GM12878 (cell line): ENCODE results near the gene SLC35F3. TPM values are rescaled to one million over a fixed set of nuclear protein-coding genes. Genes with fewer than 3 reads are reported as not detected.

Experiments
- ATAC-seq: fragments of 200-7000 bp; cut with Tn5 transposase; 3 replicates; pipeline ENCODE4 v1.9.1; 2020; ENCODE audit warnings: mild to moderate bottlenecking, moderate library complexity
- BruUV-seq: library from RNA; stranded (reverse); fragments of 400-500 nt; replicated peaks from 2 replicates; lab custom pipeline; 2021; lab: Mats Ljungman, UMichigan
- CTCF ChIA-PET: fragments of 300-600 bp; sonication (Branson Sonifier 250); formaldehyde crosslinking; extraction: SDS; loops from one replicate; lab custom pipeline; 2021; ENCODE audit warnings: inconsistent platforms; lab: Yijun Ruan, JAX
- POLR2A ChIA-PET: fragments of 350-600 bp; formaldehyde crosslinking; extraction: SDS; loops from one replicate; lab custom pipeline; 2021; ENCODE audit warnings: inconsistent platforms; lab: Charles Lee
- RAD21 ChIA-PET: fragments of 300-600 bp; sonication (Branson Sonifier 250); formaldehyde crosslinking; loops from one replicate; lab custom pipeline; 2023; ENCODE audit warnings: antibody characterized with exemption; ENCODE audit not compliant: unreplicated experiment; lab: Charles Lee
- SMC1A ChIA-PET: fragments of 300-600 bp; sonication (Branson Sonifier 250); formaldehyde crosslinking; loops from one replicate; lab custom pipeline; 2023; ENCODE audit not compliant: unreplicated experiment, uncharacterized antibody; lab: Charles Lee
- DNase-seq: peaks from one replicate; pipeline ENCODE4 v3.0.0-alpha.2; 2011; ENCODE audit warnings: low read depth, low spot score
- FAIRE-seq: peaks from 3 replicates; lab custom pipeline; 2011; peaks lifted over from hg19 to GRCh38; lab: Jason Lieb, UNC
- H2AFZ ChIP-seq: 2 replicates; pipeline ENCODE4 v1.6.0; 2011; ENCODE audit warnings: low read depth, low read length, control low read depth; ENCODE audit not compliant: control insufficient read depth
- H3K27ac ChIP-seq: 2 replicates; pipeline ENCODE4 v1.5.1; 2011; ENCODE audit warnings: control low read depth; ENCODE audit not compliant: control insufficient read depth, insufficient read depth
- H3K27me3 ChIP-seq, 2 experiments: replicated peaks in 1 of 2; 2 replicates each; pipeline versions ENCODE4 v1.6.0 to v1.6.1; 2011; ENCODE audit warnings: low read length in 1 of 2; ENCODE audit not compliant: control insufficient read depth in 2 of 2, insufficient read depth in 2 of 2
- H3K36me3 ChIP-seq, 2 experiments: 2 replicates each; pipeline ENCODE4 v1.5.1; 2011; ENCODE audit warnings: low read length in 1 of 2; ENCODE audit not compliant: control insufficient read depth in 2 of 2, insufficient read depth in 2 of 2
- H3K4me1 ChIP-seq: 2 replicates; pipeline ENCODE4 v1.6.1; 2011; ENCODE audit warnings: mild to moderate bottlenecking, low read length, moderate library complexity, mixed read lengths; ENCODE audit not compliant: control insufficient read depth, insufficient read depth
- H3K4me2 ChIP-seq: 2 replicates; pipeline ENCODE4 v1.6.0; 2011; ENCODE audit warnings: control low read depth; ENCODE audit not compliant: control insufficient read depth, insufficient read depth
- H3K4me3 ChIP-seq: fragments of 200-600 bp; sonication (generic); 2 replicates; pipeline ENCODE4 v1.5.1; 2016
- H3K79me2 ChIP-seq: 2 replicates; pipeline ENCODE4 v1.6.0; 2011; ENCODE audit warnings: low read length; ENCODE audit not compliant: control insufficient read depth, insufficient read depth
- H3K9ac ChIP-seq: 2 replicates; pipeline ENCODE4 v1.8.0; 2011; ENCODE audit warnings: low read length, control low read depth, mixed read lengths; ENCODE audit not compliant: control insufficient read depth, insufficient read depth
- H3K9me3 ChIP-seq: replicated peaks from 3 replicates; pipeline ENCODE4 v1.5.1; 2011; ENCODE audit warnings: mild to moderate bottlenecking, low read length; ENCODE audit not compliant: control insufficient read depth, insufficient read depth
- H4K20me1 ChIP-seq: 2 replicates; pipeline ENCODE4 v1.6.0; 2011; ENCODE audit not compliant: control insufficient read depth, insufficient read depth
- BCL11A ChIP-seq: IDR thresholded peaks from 2 replicates; pipeline ENCODE4 v1.6.1; 2011; ENCODE audit warnings: low read depth, low read length
- BHLHE40 ChIP-seq, 2 experiments: fragments of 450-650 bp in 1 of 2; IDR thresholded peaks; 2 replicates each; pipeline ENCODE4 v1.6.1; 2011 to 2017; ENCODE audit warnings: low read depth in 2 of 2, borderline replicate concordance in 1 of 2, improper control_type of control experiment in 1 of 2, low read length in 1 of 2, mild to moderate bottlenecking in 1 of 2
- JUND ChIP-seq: IDR thresholded peaks from 2 replicates; pipeline ENCODE4 v1.6.1; 2012; ENCODE audit warnings: low read depth, mild to moderate bottlenecking, low read length, improper control_type of control experiment, moderate library complexity
- RFX5 ChIP-seq: IDR thresholded peaks from 2 replicates; pipeline ENCODE4 v1.6.1; 2011; ENCODE audit warnings: low read depth, low read length, improper control_type of control experiment
- SIN3A ChIP-seq: IDR thresholded peaks from 2 replicates; pipeline ENCODE4 v1.6.1; 2012; ENCODE audit warnings: low read depth, low read length, improper control_type of control experiment
- SPI1 ChIP-seq: IDR thresholded peaks from 2 replicates; pipeline ENCODE4 v1.6.1; 2011; ENCODE audit warnings: low read depth, mild to moderate bottlenecking, low read length, moderate library complexity, borderline replicate concordance; ENCODE audit not compliant: insufficient read depth
- SREBF2 ChIP-seq: IDR thresholded peaks from 2 replicates; pipeline ENCODE4 v1.6.1; 2012; ENCODE audit warnings: mild to moderate bottlenecking, low read length
- ZNF217 ChIP-seq: fragments of 450-650 bp; IDR thresholded peaks from 2 replicates; pipeline ENCODE4 v1.6.1; 2017; ENCODE audit warnings: antibody characterized with exemption, mild to moderate bottlenecking
- ZNF24 ChIP-seq: fragments of 450-650 bp; IDR thresholded peaks from 2 replicates; pipeline ENCODE4 v1.6.1; 2017; ENCODE audit warnings: antibody characterized with exemption, mild to moderate bottlenecking
- ZSCAN29 ChIP-seq: fragments of 450-650 bp; IDR thresholded peaks from 2 replicates; pipeline ENCODE4 v1.6.1; 2017; ENCODE audit warnings: mild to moderate bottlenecking, moderate library complexity
- WGBS: methylation state at CpG from one replicate; pipeline ENCODE4 v1.1.6; 2016; ENCODE audit warnings: low lambda C conversion rate; ENCODE audit not compliant: insufficient replicate concordance, insufficient coverage; ENCODE audit errors: missing lambda C conversion rate; 5-methylcytosine and 5-hydroxymethylcytosine counted together
- in situ Hi-C: fragments of 300-500 bp; cut with MboI; formaldehyde crosslinking; loops from 9 replicates; pipeline ENCODE4 v1.14.3; 2018; ENCODE audit warnings: mixed read lengths
- intact Hi-C: fragments of 100-400 bp; cut with micrococcal nuclease; formaldehyde crosslinking; loops from one replicate; pipeline ENCODE4 v1.14.2; 2022; ENCODE audit not compliant: unreplicated experiment
- polyA plus RNA-seq, 11 experiments: library from polyadenylated mRNA; depleted of rRNA in 4 of 11; unstranded in 6 of 11; stranded (reverse) in 5 of 11; fragments of >200 nt; fragmentation: Nextera tagmentation in 4 of 11; fragmentation: Illumina TruSeq in 1 of 11; extraction: Ambion mirVana in 4 of 11; extraction: Trizol in 1 of 11; gene quantifications; 1 replicate in 1 of 11; 2 replicates in 10 of 11; pipeline versions ENCODE4 v1.2.1 to v1.2.3, GENCODE V29; 2011 to 2016; ENCODE audit warnings: inconsistent platforms in 2 of 11, missing spikeins in 2 of 11, low read depth in 1 of 11
- total RNA-seq, 4 experiments: library from RNA; depleted of rRNA in 3 of 4; stranded (reverse); fragments of >200 nt in 3 of 4; fragmentation: Illumina TruSeq in 1 of 4; extraction: Trizol in 1 of 4; gene quantifications; 2 replicates each; pipeline versions ENCODE4 v1.2.1 to v1.2.3, GENCODE V29; 2013 to 2021
- TF ChIP-seq, protein P1 (sequence below): fragments of 450-650 bp; IDR thresholded peaks from 2 replicates; pipeline ENCODE4 v1.6.1; 2016; ENCODE audit warnings: mild to moderate bottlenecking, moderate library complexity, borderline replicate concordance
- TF ChIP-seq, protein P2 (sequence below): IDR thresholded peaks from 2 replicates; pipeline ENCODE4 v1.6.1; 2011; ENCODE audit warnings: borderline replicate concordance, low read depth, mild to moderate bottlenecking, moderate library complexity, mixed read lengths, low read length; ENCODE audit not compliant: insufficient read depth; ENCODE audit errors: extremely low read length
- TF ChIP-seq, protein P3 (sequence below): IDR thresholded peaks from 2 replicates; pipeline ENCODE4 v1.6.1; 2011; ENCODE audit warnings: mild to moderate bottlenecking, low read depth, low read length, moderate library complexity; ENCODE audit not compliant: insufficient replicate concordance

Gene SLC35F3
- total and polyA plus RNA-seq, 10 of the 15 experiments (the other 5 are each of a cell fraction or from before 2014, with no cell fraction given): 1.0 to 8.6 (median 5.7) TPM

DNA sequence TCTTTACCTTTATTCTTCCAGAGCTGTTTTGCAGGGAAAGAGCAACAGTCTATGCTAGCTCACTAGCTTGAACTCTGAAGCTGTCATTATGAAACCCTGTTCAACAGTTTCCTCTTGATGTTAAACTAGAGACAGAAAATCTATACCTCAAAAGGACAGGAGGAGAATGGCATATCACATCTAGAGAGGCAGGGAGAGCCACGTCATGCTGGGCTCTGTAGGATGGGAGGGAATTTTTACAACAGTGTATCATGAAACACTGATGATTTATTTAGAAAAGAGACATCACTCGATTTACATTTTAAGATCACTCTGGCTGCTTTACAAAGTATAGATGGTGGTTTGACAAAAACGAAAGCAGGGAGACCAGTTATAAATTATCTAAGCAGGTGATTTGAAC lies 243.9 kb downstream of the SLC35F3 start:
- intact Hi-C loops (no loop called here), in situ Hi-C loops (no loop called here)
- Histone ChIP-seq H3K4me1 (no peaks in the 10 kb centered on the region), H3K4me3 (no peak overlapping the region), H4K20me1 (no peaks in the 10 kb centered on the region), H3K36me3 (no peaks in the 10 kb centered on the region), H3K27me3 (no peaks in the 10 kb centered on the region; a peak in 1 of 4 replicates), H3K79me2 (no peaks in the 10 kb centered on the region), H2AFZ (no peak overlapping the region), H3K27ac (no peak overlapping the region), H3K4me2 (no peak overlapping the region), H3K9ac (no peak overlapping the region), H3K9me3 (no peaks in the 10 kb centered on the region; the same call in 2 of the 3 replicates)
- FAIRE-seq (no peak), DNase-seq (no peak), ATAC-seq (peak; percentile 25; the same call in 2 of the 3 replicates)
- BruUV-seq: no TSS peak
- ChIA-PET RAD21 (no interaction called here), CTCF (interaction anchor here (6.1 kb wide), 1 partner anchor 160 kb away, joined by 39 read pairs; no protein-coding TSS in a partner anchor), SMC1A (interaction anchor here (0.8 kb wide), 1 partner anchor 170 kb away, joined by 3 read pairs; no protein-coding TSS in a partner anchor), POLR2A (no interaction called here)
- TF ChIP-seq JUND (no peak), BCL11A (no peak), ZNF217 (no peak), SPI1 (no peak), BHLHE40 (IDR thresholded peaks at IDR 0.05; ENCODE audit: borderline replicate concordance in 1 of 2, low read depth in 2 of 2, low read length in 1 of 2) (no peak), ZSCAN29 (no peak), SIN3A (no peak), RFX5 (no peak), SREBF2 (no peak), ZNF24 (no peak)
- TF ChIP-seq, protein P1, sequence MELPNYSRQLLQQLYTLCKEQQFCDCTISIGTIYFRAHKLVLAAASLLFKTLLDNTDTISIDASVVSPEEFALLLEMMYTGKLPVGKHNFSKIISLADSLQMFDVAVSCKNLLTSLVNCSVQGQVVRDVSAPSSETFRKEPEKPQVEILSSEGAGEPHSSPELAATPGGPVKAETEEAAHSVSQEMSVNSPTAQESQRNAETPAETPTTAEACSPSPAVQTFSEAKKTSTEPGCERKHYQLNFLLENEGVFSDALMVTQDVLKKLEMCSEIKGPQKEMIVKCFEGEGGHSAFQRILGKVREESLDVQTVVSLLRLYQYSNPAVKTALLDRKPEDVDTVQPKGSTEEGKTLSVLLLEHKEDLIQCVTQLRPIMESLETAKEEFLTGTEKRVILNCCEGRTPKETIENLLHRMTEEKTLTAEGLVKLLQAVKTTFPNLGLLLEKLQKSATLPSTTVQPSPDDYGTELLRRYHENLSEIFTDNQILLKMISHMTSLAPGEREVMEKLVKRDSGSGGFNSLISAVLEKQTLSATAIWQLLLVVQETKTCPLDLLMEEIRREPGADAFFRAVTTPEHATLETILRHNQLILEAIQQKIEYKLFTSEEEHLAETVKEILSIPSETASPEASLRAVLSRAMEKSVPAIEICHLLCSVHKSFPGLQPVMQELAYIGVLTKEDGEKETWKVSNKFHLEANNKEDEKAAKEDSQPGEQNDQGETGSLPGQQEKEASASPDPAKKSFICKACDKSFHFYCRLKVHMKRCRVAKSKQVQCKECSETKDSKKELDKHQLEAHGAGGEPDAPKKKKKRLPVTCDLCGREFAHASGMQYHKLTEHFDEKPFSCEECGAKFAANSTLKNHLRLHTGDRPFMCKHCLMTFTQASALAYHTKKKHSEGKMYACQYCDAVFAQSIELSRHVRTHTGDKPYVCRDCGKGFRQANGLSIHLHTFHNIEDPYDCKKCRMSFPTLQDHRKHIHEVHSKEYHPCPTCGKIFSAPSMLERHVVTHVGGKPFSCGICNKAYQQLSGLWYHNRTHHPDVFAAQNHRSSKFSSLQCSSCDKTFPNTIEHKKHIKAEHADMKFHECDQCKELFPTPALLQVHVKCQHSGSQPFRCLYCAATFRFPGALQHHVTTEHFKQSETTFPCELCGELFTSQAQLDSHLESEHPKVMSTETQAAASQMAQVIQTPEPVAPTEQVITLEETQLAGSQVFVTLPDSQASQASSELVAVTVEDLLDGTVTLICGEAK: no peak
- TF ChIP-seq, protein P2, sequence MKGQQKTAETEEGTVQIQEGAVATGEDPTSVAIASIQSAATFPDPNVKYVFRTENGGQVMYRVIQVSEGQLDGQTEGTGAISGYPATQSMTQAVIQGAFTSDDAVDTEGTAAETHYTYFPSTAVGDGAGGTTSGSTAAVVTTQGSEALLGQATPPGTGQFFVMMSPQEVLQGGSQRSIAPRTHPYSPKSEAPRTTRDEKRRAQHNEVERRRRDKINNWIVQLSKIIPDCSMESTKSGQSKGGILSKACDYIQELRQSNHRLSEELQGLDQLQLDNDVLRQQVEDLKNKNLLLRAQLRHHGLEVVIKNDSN: no peak
- TF ChIP-seq, protein P3, sequence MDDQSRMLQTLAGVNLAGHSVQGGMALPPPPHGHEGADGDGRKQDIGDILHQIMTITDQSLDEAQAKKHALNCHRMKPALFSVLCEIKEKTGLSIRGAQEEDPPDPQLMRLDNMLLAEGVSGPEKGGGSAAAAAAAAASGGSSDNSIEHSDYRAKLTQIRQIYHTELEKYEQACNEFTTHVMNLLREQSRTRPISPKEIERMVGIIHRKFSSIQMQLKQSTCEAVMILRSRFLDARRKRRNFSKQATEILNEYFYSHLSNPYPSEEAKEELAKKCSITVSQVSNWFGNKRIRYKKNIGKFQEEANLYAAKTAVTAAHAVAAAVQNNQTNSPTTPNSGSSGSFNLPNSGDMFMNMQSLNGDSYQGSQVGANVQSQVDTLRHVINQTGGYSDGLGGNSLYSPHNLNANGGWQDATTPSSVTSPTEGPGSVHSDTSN: no peak
- WGBS: 0% methylated on average over 3 of the region's 3 CpGs
